HAP-1 (cell line): ENCODE results near the gene ACTL6B.

Experiments
- DNase-seq, 2 experiments: peaks; one replicate each; pipeline ENCODE4 v3.0.0-alpha.2; 2016 to 2020; ENCODE audit warnings: low spot score in 2 of 2
- H3K27me3 ChIP-seq: fragments of 250-450 bp; sonication (Bioruptor Pico); 2 replicates; pipeline ENCODE4 v1.5.1; 2020; ENCODE audit warnings: low read depth, mild to moderate bottlenecking, moderate library complexity
- H3K36me3 ChIP-seq: fragments of 250-450 bp; sonication (Bioruptor Pico); replicated peaks from 2 replicates; pipeline ENCODE4 v1.5.1; 2020; ENCODE audit warnings: mild to moderate bottlenecking
- H3K4me1 ChIP-seq: fragments of 250-450 bp; sonication (Bioruptor Pico); 2 replicates; pipeline ENCODE4 v1.5.1; 2020; ENCODE audit warnings: mild to moderate bottlenecking
- H3K4me3 ChIP-seq: fragments of 250-450 bp; sonication (Bioruptor Pico); 2 replicates; pipeline ENCODE4 v1.5.1; 2020; ENCODE audit warnings: mild to moderate bottlenecking, moderate library complexity
- H3K9me3 ChIP-seq: fragments of 250-450 bp; sonication (Bioruptor Pico); 2 replicates; pipeline ENCODE4 v1.5.1; 2020; ENCODE audit warnings: mild to moderate bottlenecking, moderate library complexity
- in situ Hi-C: fragments of 300-500 bp; cut with MboI; formaldehyde crosslinking; loops from 3 replicates; pipeline ENCODE4 v1.14.3; 2020; ENCODE audit warnings: low sequenced_read_pairs, inconsistent platforms, mixed read lengths

Gene ACTL6B

DNA sequence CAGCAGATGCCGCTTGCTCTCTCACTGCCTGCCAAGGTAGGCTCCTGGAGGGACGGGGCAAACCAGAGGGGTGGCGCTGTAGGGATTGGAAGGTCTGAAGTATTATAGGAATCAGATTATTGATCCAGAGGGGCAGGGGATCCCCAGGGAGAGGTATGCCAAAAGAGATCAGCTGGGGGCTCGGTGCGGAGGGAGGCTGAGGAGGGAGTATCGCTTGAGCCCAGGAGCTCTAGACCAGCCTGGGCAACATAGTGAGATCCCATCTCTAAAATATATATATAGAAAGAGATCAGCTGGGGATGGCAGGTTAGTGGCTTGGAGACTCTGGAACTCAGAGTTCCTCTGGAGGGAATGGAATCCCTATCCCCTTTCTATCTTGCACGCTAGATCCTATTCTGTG lies 61.1 kb downstream of the ACTL6B start:
- Histone ChIP-seq H3K4me3 (no peak overlapping the region), H3K4me1 (no peaks in the 10 kb centered on the region), H3K36me3 (no peaks in the 10 kb centered on the region), H3K27me3 (no peaks in the 10 kb centered on the region), H3K9me3 (no peaks in the 10 kb centered on the region)
- in situ Hi-C loops = no loop called here
- DNase-seq = no peak
